CD4-positive, alpha-beta T cell treated with Interleukin-12 subunit alpha and Interleukin-12 subunit beta, for 1 hour (primary cell): ENCODE measurements around the gene DAP3.
"Not testable (repeated sequence)": the region's sequence is repeated elsewhere in the genome, so short reads cannot be mapped to it uniquely, and the experiment has no call there.

ENCODE experiments used
- DNase-seq: peaks from one replicate; pipeline ENCODE4 v3.0.0-alpha.2; 2020

Gene DAP3

GRCh38 chr1:155689081-155689607 is at the start of gene DAP3:
DAP3 (plus strand) TSS chr1:155689091; CDS start chr1:155709780, 20,689 bp downstream.
- DNase-seq, result not testable (repeated sequence)

- DNase-seq, result no peak
These were observed 48.5 kb upstream of the DAP3 start for GRCh38 chr1:155640367-155640766.

DNA sequence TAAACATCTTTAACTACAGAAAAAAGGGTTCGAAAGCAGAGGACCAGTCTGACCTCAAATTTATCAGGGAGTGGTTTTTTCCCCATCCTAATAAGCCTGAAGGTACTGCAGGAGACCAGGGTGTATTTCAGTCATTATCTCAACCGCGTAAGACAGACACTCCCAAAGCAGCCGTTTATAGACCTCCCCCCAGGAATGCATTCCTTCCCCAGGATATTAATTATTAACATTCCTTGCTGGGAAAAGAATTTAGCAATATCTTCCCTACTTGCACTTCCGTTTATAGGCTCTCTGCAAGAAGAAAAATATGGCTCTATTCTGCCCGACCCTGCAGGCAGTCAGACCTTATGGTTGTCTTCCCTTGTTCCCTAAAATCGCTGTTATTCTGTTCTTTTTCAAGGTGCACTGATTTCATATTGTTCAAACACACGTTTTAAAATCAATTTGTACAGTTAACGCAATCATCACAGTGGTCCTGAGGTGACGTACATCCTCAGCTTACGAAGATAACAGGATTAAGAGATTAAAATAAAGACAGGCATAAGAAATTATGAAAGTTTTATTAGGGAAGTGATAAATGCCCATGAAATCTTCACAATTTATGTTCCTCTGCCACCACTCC is 46.2 kb upstream of the DAP3 start:
- DNase-seq, result not testable (repeated sequence)

- DNase-seq, result no peak
These were observed 45.7 kb upstream of the DAP3 start for GRCh38 chr1:155643230-155643629.

DNA sequence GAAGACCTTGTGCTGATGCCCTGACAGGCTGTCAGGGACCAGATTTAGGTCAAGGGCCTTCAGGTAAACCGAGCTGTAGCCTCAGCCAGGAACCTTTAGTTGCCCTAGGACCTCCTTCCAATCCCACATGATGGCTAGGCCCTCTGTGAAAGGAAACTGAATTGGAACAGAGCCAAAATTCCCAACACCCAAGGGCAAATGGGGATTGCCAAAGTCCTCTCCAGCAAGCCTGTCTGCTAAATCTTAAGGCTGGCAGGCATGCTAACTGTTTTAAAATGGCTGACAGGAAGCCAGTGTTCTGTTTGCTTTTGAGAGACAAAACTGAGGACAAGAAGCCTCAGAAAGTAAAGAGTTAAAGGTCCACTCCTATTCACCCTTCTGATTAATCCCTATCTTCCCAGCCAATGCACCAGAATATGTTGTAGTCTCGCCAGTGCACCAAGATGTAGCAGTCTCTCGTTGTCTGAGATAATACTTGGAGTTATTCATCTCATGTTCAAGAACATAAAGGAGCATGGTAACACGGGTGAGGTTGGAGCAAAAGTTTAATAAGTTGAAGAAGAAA is 43.8 kb upstream of the DAP3 start:
- DNase-seq, result no peak

- no peak for DNase-seq
These were observed 43.2 kb upstream of the DAP3 start for GRCh38 chr1:155645648-155646047.

DNA sequence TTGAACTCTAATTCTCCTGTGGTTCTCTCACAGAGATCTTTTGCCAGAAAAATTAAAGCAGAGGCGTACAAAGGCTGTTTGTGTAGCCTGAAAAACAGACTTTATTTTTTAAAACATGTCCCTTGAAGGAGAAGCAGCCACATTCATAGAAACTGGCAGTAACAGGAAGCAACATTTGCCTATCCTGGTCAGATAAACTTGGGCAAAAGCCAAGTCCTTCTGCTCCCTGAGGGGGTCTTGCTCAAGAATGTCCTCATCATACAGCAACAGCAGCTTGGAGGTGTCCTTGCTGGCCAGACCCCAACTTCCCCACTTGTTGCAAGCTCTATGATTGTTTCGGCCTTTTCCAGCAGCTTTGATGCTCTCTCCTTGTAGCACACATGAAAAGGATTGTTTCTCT is 42.6 kb upstream of the DAP3 start:
- no peak for DNase-seq

DNA sequence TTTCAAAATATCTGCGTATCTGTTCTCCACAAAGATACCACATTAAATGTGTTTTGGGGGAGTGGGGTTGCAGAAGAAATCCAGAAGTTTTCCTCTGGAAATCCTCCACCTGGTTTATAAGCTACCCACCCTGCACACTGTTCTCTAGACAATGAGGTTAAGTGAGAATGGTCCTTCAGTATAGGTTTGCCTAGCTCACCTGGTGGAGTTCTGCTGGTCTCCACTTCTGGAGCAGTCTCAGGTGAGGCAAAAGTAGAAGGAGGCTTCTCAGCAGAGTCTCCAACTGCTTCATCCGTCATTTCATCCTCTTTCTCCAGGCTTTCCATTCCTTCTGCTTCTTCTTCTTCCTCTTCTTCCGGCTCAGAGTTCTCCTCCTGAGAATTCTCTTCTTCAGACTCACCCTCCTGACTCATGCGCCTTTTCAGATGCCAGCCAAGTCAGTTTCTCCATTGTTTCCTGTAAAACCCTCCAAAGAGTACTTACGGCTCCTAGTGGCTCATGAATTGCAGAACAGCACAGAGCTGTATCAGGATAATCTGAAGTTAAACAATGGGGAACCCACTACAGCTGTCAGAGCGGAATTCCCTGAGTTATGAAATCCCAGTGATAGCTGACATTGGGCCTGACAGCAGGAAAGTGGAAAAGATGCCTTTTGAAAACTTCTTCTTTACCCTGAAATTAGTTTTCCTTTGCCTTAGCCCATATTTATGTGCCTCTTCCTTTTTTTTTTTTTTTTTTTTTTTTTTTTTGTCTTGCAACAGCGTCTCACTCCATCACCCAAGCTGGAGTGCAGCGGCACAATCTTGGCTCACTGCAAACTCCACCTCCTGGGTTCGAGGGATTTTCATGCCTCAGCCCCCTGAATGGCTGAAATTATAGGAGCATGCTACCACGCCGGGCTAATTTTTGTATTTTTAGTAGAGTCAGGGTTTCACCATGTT is 40.4 kb upstream of the DAP3 start:
- no peak for DNase-seq

DNA sequence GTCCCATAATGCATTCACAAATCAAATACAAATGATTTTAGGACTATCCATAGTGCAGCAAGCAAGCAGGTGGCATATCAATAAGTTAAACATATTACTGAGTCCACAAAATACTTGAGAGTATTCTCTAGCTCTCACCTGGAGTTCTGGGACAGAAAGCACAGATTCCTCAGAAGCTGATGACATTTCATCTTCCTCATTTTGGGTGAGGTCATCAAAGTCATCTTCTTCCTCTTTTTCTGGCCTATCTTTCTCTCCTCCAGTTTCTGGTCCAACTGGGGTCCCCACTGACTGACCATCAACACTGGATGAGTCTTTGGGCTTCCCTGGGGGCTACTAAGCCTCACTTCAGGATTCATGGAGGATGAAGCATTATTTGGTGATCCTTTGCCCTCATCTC is 39.2 kb upstream of the DAP3 start:
- no peak for DNase-seq

DNA sequence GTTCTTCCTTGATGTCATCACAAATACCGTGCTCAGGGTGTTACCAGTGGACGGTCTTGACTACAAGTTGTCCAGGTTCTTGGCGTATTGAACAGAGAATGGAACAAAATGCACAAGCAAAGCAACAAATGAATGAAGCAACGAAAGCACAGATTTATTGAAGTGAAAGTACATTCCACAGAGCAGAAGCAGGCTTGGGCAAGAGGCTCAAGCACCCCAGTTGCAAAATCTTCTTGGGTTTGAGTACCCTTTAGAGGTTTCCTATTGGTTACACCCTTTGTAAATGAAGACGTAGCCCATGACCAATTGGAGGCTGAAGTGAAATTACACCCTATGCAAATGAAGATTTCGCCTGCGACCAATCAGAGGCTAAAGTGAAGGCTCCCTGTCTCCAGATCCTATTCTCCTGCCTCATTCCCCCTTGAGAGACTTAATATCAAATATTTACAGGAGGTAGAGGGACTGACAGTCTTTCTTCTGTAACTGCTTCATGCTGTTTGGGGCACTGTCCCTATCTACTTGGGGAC is 38.6 kb upstream of the DAP3 start:
- DNase-seq, result no peak

DNA sequence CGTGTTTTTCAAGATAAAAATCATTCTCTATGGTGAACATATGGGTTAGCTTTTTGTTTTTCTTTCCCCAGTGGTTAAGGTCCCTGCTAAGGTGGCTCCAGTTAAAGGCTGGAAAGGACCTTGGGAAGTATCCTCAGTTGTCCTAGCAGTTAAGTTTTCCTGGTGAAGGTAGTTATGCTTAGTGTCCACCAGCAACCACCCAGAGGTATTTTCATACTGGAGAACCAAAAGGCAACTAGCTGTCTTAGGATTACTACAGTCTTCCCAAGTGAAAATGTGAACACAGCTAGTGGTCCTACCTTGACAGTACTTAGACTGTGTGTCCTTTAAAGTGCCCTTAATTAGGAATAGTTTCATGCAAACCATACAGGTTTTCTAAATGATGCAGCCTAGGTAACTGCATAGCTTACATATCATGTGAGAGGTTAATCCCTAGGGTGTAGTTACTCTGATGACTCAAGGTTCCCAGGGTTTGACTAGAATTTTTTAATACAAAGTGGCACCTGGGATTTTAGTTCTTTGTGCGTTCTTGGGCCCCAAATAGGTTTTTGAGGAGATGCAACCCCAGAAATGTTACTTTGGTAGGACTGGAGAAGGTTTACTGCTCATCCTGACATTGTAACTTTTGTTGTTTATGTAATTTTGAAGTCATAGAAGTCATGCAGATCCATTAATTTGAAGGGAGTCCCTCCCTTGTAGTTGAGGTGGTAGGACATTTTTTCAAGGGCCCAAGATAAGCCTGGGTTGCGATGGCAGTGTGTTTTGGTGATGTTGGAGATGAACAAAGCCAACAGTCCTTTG is 36.8 kb upstream of the DAP3 start:
- no peak for DNase-seq

- DNase-seq, result no peak
These were observed 35.9 kb upstream of the DAP3 start for GRCh38 chr1:155652951-155653350.

- no peak for DNase-seq
These were observed 31.4 kb upstream of the DAP3 start for GRCh38 chr1:155657463-155657862.

DNA sequence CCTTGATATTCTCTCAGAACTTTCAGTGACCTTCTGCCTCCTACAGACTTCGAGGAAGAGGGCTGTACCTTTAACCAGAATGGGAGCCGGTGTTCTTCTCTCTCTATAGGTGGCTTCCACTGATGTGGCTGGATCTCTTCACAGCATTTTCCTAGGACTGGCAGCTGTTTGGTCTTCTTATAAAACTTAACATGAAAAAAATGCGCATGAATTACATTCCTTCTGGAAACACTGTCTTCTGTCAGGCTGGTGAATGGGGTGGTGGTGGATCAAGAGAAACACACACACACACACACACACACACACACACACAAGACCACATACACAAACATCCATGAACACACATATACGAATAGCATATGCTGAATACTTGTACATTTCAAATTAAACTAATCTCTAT is 27.7 kb upstream of the DAP3 start:
- not testable (repeated sequence) for DNase-seq

DNA sequence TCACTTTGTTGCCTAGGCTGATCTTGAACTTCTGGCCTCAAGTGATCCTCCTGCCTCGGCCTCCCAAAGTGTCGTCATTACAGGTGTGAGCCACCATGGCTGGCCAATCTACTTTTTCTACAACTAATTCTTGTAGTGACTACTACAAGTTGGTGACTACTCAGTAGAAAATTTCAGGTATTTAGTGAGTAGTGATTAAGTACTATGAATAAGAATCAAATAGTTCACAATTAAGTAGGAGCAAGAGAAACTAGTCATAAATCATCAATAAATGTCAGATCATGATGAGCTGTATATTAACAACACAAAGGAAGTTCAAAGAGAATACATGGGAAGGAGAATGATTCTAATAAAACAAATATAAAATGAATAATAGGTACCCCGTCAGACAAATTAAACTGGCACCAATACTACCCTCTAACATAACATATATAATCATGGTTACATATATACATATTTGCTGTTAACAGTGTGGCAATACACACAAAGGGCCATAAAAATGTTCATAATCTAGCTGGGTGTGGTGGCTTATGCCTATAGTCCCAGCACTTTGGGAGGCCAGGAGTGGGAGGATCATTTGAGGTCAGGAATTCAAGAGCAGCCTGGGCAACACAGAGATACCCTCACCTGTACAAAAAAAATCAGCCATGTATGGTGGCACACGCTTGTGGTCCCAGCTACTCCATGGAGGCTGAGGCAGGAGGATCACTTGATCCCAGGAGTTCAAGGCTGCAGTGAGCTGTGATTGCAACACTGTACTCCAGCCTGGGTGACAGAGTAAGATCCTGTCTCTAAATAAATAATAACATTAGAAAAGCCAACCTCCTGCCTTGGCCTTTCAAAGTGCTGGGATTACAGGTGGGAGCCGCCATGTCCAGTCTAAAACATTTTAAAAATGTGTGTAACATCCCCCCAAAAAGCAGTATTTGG is 19.4 kb upstream of the DAP3 start:
- DNase-seq, result no peak

GRCh38 chr1:155671750-155672149 is 17.1 kb upstream of the DAP3 start:
- DNase-seq, result no peak

DNA sequence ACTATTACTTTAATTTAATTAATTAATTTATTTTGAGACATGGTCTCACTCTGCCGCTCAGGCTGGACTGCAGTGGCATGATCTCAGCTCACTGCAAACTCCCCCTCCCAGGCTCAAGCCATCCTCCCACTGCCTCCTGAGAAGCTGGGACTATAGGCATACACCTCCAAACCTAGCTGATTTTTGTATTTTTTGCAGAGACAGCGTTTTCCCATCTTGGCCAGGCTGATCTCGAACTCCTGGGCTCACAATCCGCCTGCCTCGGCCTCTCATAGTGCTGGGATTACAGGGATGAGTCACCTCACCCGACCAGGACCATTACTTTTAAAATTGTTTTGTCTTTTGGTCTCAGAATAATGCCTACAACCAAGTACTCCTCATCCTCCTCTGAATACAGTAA is 15.9 kb upstream of the DAP3 start:
- no peak for DNase-seq

- DNase-seq, result no peak
These were observed 10.9 kb upstream of the DAP3 start for GRCh38 chr1:155678027-155678426.

DNA sequence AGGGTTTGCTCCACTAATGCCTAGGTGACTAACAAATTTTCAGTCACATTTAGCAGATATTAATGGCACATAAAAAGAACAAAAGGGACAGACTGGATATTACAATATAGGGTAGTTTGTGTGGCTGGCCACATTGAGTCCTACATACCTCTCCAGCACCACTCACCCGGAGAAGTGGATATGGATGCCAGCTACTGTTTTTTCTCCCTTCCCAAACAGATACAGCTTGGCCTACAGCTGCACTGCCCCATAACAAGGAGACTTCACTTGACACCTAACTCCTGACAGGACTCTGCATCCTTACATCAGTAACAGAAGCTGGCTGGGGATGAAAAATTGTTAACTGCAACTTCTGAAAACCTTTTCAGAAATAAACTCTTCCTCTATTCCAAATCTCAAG is 9.9 kb upstream of the DAP3 start:
- not testable (repeated sequence) for DNase-seq

GRCh38 chr1:155680531-155680930 is 8.4 kb upstream of the DAP3 start:
- DNase-seq, result no peak

- no peak for DNase-seq
These were observed 7.1 kb upstream of the DAP3 start for GRCh38 chr1:155681776-155682175.
